SJSA1 (cell line): Measurements from ENCODE around the gene MTG2. TPM values are rescaled to one million over a fixed set of nuclear protein-coding genes. Genes with fewer than 3 reads are reported as not detected.
A peak's percentile ranks its signal among the peaks of the same experiment; 100 is the strongest.

Experiments
- DNase-seq, 2 experiments: peaks; one replicate each; pipeline ENCODE4 v3.0.0-alpha.2; 2015 to 2020; ENCODE audit warnings: low spot score in 2 of 2, low read depth in 1 of 2
- H3K27ac ChIP-seq: fragments of 250-450 bp; sonication (Bioruptor Pico); 2 replicates; pipeline ENCODE4 v1.5.1; 2020; ENCODE audit warnings: mild to moderate bottlenecking, moderate library complexity
- H3K27me3 ChIP-seq: fragments of 250-450 bp; sonication (Bioruptor Pico); replicated peaks from 2 replicates; pipeline ENCODE4 v1.5.1; 2020; ENCODE audit warnings: mild to moderate bottlenecking, moderate library complexity
- H3K36me3 ChIP-seq: fragments of 250-450 bp; sonication (Bioruptor Pico); 2 replicates; pipeline ENCODE4 v1.5.1; 2020; ENCODE audit warnings: mild to moderate bottlenecking
- H3K4me1 ChIP-seq: fragments of 250-450 bp; sonication (Bioruptor Pico); replicated peaks from 2 replicates; pipeline ENCODE4 v1.6.1; 2021; ENCODE audit warnings: mild to moderate bottlenecking
- H3K4me3 ChIP-seq: fragments of 250-450 bp; sonication (Bioruptor Pico); 2 replicates; pipeline ENCODE4 v1.5.1; 2020; ENCODE audit warnings: mild to moderate bottlenecking
- H3K9me3 ChIP-seq: fragments of 250-450 bp; sonication (Bioruptor Pico); replicated peaks from 2 replicates; pipeline ENCODE4 v1.5.1; 2020; ENCODE audit warnings: mild to moderate bottlenecking
- total RNA-seq: library from RNA; depleted of rRNA; stranded (reverse); fragments of >200 nt; shearing (Covaris generic); gene quantifications from 2 replicates; pipeline ENCODE4 v1.2.3, GENCODE V29; 2014

The MTG2 gene
- total RNA-seq, 1 experiment from 2014 or later, result 23.9 TPM

DNA sequence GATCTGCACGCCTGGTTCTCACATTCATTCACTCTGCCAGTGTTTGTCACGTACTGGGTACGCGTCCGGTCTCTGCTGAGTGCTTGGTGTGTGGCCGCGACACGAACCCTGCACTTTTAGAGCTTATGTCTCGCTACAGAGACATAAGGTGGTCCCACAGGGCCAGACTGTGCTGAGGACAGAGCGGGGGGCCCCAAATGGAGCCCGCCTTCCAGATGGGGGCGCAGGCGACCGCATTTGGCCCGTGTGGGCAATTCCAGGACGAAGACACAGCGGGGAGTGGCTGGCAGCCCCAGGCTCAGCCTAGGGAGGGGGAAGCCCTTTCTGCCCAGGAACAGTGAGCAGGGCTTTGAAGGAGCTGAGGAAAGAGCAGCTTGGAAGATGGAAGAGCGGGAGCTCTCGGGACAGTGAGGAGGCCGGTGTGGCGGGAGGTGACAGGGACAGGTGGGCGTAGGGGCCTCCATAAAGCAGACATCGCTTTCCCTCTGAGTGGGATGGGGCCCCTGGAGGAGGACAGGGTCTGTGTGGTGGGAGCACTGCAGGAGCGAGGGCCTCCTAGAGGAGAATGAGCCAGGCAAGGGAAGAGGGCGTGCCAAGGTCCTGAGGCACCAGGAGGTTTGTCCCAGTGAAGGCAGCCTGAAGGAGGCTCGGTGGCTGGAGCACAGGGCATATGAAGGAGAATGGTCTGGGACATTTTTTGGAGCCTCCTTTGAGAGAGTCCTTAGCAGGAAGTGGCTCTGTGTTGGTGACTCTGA lies 7.8 kb upstream of the MTG2 start:
- Histone ChIP-seq H3K9me3 (no peaks in the 10 kb centered on the region), H3K4me1 (no peaks in the 10 kb centered on the region), H3K27ac (no peak overlapping the region), H3K4me3 (no peak overlapping the region), H3K36me3 (peaks cover 17% of the 10 kb centered on the region), H3K27me3 (no peaks in the 10 kb centered on the region)
- DNase-seq, result no peak

DNA sequence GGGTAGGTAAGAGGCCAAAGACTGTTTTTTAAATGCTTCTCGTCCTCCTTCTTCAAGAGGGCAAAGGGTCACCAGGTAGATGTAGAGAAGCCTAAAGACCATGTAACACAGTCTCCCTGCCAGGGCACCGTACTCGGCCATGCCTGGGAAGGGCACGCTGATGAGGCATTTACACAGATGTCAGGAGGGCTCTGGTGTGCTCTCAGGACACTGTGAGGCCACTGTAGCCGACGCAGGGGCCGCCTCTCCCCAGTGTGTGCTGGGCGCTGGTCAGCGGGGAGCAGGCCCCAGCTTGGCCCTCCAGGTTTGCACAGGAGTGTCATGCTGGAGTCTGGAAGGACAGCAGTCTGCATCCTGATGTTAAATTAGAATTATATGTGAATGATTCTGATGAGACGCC lies 7.1 kb upstream of the MTG2 start:
- H3K27ac ChIP-seq, result no peak overlapping the region
- H3K4me3 ChIP-seq, result no peak overlapping the region
- no peaks in the 10 kb centered on the region for H3K27me3 ChIP-seq
- peaks cover 21% of the 10 kb centered on the region for H3K36me3 ChIP-seq
- no peaks in the 10 kb centered on the region for H3K4me1 ChIP-seq
- no peaks in the 10 kb centered on the region for H3K9me3 ChIP-seq
- DNase-seq, result no peak

DNA sequence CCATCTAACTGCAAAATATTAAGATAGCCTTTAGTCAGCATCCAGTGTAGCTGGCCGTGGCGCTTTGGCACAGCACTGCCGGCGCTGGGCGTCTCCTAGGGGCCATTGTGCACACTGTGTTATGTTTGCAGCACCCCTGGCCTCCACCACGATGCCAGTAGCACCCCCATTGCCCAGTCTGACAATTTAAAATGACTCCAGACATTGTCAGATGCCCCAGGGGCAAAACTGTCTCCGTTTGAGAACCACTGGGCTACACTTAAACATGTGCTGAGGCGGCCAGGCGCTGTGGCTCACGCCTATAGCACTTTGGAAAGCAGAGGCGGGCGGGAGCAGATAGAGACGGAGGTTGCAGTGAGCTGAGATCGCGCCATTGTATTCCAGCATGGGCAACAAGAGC lies 6.0 kb upstream of the MTG2 start:
- no peak overlapping the region for H3K4me3 ChIP-seq

DNA sequence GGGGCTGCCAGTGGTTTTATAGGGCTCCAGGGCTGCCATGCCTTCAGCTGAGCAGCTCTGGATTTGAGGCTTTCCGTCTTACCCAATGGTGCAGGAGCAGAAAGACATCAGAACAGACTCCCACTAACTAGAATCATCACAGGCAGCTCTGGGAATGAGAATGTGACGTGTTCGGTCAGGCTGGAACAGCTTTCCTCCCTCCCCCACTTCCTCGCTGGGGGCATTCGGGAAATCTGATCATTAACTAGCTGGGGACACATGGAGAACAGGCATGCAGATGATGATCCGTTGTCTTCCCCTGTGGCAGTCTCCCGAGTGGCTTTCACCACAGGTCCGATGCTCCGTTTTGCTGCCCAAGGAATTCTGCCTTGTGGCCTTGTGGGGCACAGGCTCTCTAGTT lies 5.5 kb upstream of the MTG2 start:
- H3K4me3 ChIP-seq, result no peak overlapping the region
- H3K4me1 ChIP-seq, result peaks cover 6% of the 10 kb centered on the region
- H3K27ac ChIP-seq, result no peak overlapping the region
- peaks cover 25% of the 10 kb centered on the region for H3K36me3 ChIP-seq
- no peaks in the 10 kb centered on the region for H3K9me3 ChIP-seq
- no peak for DNase-seq
- no peaks in the 10 kb centered on the region for H3K27me3 ChIP-seq

More for the DNA sequence above, 6.0 kb upstream of the MTG2 start:
- no peaks in the 10 kb centered on the region for H3K27me3 ChIP-seq
- H3K4me1 ChIP-seq, result peaks cover 2% of the 10 kb centered on the region
- no peak for DNase-seq
- no peak overlapping the region for H3K27ac ChIP-seq
- peaks cover 25% of the 10 kb centered on the region for H3K36me3 ChIP-seq
- H3K9me3 ChIP-seq, result no peaks in the 10 kb centered on the region

DNA sequence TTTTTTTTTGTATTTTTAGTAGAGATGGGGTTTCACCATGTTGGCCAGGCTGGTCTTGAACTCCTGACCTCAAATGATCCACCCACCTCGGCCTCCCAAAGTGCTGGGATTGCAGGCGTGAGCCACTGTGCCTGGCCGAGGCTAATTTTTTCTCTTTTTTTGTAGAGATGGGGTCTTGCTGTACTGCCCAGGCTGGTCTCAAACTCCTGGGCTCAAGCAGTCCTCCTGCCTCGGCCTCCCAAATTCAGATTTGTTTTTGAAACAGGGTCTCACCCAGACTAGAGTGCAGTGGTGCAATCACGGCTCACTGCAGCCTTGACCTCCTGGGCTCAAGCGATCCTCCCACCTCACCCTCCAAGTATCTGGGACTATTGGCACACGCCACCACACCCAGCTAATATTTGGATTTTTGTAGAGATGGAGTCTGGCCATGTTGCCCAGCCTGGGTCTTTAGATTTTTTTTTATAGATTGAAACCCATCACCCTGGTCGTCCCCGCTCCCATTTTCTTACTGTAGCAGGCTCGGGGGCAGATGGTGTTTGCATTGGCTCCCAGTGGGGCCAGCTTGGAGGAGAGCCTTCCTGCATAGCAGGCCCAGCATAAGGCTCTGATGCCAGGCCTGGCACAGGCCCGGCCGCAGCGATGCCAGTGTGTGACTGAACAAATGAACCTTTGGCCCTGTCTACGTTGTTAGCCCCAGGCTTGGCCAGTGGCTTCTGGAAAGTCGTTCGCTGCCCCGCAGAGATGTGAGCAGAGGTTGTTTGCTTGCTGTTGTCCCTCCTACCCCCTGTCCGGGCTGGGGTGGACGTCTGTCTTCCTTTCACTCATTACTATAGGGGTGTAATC lies 4.3 kb upstream of the MTG2 start:
- Histone ChIP-seq H3K36me3 (peaks cover 28% of the 10 kb centered on the region), H3K9me3 (no peaks in the 10 kb centered on the region), H3K4me1 (peaks cover 6% of the 10 kb centered on the region), H3K4me3 (no peak overlapping the region), H3K27me3 (no peaks in the 10 kb centered on the region), H3K27ac (no peak overlapping the region)
- no peak for DNase-seq

DNA sequence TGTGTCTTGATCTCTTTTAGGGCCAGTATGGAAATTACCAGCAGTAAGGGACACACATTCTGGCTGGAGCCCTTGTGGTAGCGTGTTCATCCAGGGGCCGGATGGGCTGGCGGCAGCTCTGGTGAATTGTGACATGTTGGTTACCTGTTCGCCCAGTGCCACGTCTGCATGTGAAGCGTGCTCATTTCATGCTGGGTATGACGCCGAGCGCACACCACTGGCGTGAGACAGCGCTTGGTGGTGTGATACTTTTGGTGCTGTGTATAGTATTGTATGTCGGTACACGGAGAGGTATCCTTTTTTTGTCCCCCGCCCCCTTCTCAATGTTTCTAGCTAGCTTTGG lies 3.7 kb upstream of the MTG2 start:
- DNase-seq, result no peak
- Histone ChIP-seq H3K4me1 (peaks cover 12% of the 10 kb centered on the region), H3K27me3 (no peaks in the 10 kb centered on the region), H3K36me3 (peaks cover 27% of the 10 kb centered on the region), H3K27ac (no peak overlapping the region), H3K4me3 (no peak overlapping the region), H3K9me3 (no peaks in the 10 kb centered on the region)

DNA sequence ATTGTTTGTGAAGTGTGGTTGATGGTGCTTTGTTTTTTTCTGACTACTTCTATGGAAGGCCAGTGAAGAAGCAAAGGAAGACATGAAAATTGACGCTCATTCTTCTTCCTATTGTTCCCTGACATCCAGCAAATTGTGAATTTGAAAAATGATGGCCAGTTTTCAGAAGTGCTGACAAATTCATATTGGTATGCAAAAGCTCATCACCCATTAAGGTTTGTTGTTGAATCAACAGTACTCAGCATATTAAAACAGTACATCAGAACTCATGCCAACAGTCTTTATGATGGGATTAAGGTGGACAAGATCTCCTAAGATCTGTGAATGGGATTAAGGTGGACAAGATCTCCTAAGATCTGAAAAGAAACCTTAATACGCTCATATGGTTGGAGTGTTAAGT lies 1.0 kb upstream of the MTG2 start:
- peak overlapping the region; percentile 91; the same call in 1 of the 2 replicates for H3K4me3 ChIP-seq
- no peak for DNase-seq
- no peak overlapping the region for H3K27ac ChIP-seq
- no peaks in the 10 kb centered on the region for H3K27me3 ChIP-seq
- H3K4me1 ChIP-seq, result peaks cover 12% of the 10 kb centered on the region
- H3K9me3 ChIP-seq, result no peaks in the 10 kb centered on the region
- peaks cover 20% of the 10 kb centered on the region for H3K36me3 ChIP-seq

DNA sequence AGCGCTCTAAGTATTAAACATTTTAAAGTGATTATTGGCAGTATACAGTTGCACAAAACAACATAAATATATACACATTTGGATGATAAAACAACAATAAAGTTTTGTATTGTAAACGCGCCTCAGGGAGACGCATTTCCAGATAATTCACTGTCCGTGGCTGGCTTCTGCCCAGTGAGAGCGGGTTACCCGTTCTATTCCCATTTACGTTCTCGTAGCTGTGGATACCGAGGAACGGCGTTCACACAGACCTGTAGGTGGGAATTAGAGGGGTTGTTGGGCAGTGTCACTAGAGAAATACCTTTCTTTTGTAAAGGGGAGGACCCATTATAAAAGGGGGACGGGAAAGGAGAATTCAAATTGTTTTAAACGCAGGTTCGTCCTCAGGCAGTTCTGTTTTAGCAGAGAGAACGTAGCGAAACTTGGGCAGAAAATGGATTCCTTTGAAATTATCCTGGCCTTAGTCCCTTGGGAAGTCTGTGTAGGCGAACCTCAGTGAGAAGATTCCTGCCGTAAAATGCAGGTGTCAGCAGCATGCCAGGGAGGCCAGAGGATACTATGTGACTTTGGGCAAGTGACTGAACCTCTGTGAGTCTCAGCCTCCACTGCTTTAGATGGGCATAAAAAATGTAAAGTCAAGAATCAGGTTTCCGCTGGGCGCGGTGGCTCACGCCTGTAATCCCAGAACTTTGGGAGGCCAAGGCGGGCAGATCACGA lies 756 bp downstream of the MTG2 start:
- peak overlapping the region; percentile 91 for H3K4me3 ChIP-seq
- H3K9me3 ChIP-seq, result no peaks in the 10 kb centered on the region
- H3K4me1 ChIP-seq, result peaks cover 12% of the 10 kb centered on the region
- H3K27me3 ChIP-seq, result no peaks in the 10 kb centered on the region
- peak in 1 of 2 experiments; percentile 23 for DNase-seq
- H3K27ac ChIP-seq, result peak overlapping the region; percentile 86
- peaks cover 20% of the 10 kb centered on the region for H3K36me3 ChIP-seq

DNA sequence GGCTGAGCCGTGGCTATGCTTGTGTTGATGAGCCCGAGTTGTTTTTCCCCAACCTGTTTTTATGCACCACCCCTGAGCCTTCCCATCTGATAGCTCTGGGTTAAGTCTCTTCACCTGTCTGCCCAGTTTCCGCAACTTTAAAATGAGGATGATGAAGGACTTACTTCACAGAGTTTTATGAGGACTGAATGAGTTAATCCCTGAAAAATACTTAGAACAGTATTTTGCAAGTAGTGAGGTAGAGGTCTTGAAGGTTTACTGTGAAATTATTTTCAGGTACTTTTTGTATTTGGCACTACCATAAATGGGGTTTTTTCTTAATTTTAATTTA lies 3.2 kb downstream of the MTG2 start:
- DNase-seq, result no peak
- H3K9me3 ChIP-seq, result no peaks in the 10 kb centered on the region
- no peak overlapping the region for H3K27ac ChIP-seq
- H3K4me3 ChIP-seq, result no peak overlapping the region
- H3K27me3 ChIP-seq, result no peaks in the 10 kb centered on the region
- peaks cover 26% of the 10 kb centered on the region for H3K36me3 ChIP-seq
- H3K4me1 ChIP-seq, result peaks cover 12% of the 10 kb centered on the region

DNA sequence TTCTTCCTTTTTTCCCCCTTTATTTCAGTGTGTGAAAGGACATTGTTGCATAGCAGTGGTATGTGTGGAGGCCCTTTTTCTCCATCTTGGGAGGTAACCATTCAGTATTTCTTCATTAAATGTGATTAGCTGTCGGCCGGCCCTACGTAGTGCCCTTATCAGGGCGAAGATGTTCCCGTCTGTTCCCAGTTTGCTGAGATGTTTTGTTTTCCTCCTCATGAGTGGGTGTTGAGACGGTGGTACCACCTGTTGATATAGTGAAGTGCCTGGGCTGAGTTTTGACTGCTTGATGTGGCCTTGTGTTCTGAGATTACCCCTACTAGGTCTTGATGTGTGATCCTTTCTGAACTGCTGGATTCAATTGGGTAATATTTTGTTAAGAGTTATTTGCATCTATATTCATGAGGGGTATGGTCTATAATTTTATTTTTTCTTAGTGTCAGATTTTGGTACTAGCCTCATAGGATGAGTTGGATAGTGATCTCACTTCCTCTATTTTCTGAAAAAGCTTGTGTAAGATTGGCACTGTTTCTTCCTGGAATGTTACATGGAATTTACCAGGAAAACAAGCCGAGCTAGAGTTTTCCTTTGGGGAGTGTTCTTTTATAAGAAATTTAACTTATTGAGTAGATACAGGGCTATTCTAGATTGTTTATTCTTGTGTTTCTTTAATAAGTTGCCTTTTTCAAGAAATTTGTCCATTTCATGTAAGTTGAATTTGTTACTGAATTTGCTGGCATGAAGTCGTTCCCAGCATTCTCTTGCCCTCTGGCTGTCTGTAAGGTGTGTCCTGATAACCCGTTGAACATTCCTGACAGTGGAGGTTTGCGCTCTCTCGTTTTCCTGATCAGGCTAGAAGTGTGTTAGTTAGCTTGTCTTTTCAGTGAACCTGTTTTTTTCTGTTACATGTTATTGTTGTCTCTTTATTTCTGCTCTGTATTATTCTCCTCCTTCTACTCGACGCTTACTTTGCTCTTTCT lies 4.3 kb downstream of the MTG2 start:
- Histone ChIP-seq H3K27ac (no peak overlapping the region), H3K36me3 (peaks cover 25% of the 10 kb centered on the region), H3K4me1 (peaks cover 6% of the 10 kb centered on the region), H3K27me3 (no peaks in the 10 kb centered on the region), H3K9me3 (no peaks in the 10 kb centered on the region), H3K4me3 (no peak overlapping the region)
- DNase-seq, result no peak

DNA sequence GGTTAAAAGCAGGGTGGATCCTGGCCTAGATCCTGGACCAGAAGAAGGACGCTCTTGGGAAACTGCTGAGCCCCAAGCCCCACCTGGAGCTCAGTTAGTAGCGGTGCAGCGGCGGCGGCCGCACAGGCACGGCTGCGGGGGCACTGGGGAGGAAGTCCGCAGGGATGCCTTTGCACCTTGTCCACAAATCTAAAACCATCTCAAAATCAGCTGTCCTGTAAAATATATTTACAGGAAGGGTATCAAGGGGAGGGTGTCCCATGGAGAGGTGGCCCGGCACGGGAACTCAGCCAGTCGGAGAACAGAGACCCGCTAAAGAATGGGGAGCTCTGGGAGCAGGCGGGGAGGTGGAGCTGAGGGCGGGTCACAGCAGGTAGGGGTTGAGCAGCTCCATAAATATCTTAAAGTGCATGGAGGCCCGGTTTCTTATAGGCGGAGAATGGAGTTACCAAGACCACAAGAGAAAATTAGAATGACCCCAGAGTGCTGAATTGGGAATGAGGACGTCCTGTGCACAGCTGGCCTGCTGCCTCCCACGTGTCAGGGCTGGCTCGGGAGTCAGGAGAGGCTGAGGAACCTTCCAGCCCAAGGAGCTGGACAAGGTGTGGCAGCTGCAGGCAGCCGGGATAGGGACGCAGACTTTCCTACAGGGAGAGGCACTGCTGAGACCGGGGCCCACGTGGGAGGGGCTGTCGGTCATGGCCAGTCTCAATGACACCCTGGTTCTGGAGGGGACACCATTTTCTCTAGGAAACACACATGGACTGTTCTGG lies 8.0 kb downstream of the MTG2 start:
- no peaks in the 10 kb centered on the region for H3K27me3 ChIP-seq
- no peak overlapping the region for H3K27ac ChIP-seq
- no peaks in the 10 kb centered on the region for H3K4me1 ChIP-seq
- DNase-seq, result no peak
- H3K4me3 ChIP-seq, result no peak overlapping the region
- H3K9me3 ChIP-seq, result no peaks in the 10 kb centered on the region
- peaks cover 26% of the 10 kb centered on the region for H3K36me3 ChIP-seq

DNA sequence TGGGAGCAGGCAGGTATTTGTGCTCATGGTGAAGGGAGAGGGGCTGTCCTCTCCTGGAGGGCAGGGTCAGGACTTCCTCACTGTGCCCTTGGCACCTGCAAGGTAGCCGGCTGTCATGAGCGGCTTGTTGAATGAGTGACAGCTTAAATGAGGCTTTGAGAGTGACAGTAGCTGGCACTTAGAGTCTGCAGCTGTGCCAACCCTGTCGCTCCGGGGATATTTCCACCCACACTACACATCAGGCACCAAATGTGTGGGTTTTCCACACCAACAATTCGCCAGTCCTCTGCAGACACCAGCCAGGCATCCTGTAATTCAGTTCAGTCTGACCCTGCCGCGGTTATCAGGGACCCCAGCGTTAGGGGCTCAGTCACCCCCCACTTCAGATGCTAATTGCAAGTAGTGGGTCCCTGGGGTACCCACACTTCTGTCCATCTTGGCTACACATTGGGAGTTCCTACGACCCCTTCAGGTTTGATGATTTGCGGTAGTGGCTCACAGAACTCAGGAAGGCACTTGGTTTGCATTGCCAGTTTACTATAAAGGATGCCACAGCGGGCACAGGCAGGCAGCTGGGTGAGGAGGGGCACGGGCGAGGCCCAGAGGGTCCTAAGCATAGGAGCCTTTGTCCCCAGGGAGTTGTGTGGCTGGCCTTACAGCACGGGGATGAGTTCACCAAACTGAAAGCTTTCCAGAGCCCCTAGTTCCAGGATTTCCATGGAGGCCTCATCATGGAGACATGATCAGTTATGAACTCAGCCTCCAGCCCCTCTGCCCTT lies 9.1 kb downstream of the MTG2 start:
- H3K4me3 ChIP-seq, result no peak overlapping the region
- peaks cover 29% of the 10 kb centered on the region for H3K36me3 ChIP-seq
- no peak for DNase-seq
- H3K27me3 ChIP-seq, result no peaks in the 10 kb centered on the region
- no peaks in the 10 kb centered on the region for H3K9me3 ChIP-seq
- no peaks in the 10 kb centered on the region for H3K4me1 ChIP-seq
- H3K27ac ChIP-seq, result no peak overlapping the region
